Activated T-cell treated with anti-CD3 and anti-CD28 coated beads for 48 hours (primary cell): Measurements from ENCODE around the gene RBBP5.

Experiments used
- DNase-seq: peaks from one replicate; pipeline ENCODE4 v3.0.0-alpha.2; 2020; ENCODE audit warnings: low read depth

The RBBP5 gene

DNA sequence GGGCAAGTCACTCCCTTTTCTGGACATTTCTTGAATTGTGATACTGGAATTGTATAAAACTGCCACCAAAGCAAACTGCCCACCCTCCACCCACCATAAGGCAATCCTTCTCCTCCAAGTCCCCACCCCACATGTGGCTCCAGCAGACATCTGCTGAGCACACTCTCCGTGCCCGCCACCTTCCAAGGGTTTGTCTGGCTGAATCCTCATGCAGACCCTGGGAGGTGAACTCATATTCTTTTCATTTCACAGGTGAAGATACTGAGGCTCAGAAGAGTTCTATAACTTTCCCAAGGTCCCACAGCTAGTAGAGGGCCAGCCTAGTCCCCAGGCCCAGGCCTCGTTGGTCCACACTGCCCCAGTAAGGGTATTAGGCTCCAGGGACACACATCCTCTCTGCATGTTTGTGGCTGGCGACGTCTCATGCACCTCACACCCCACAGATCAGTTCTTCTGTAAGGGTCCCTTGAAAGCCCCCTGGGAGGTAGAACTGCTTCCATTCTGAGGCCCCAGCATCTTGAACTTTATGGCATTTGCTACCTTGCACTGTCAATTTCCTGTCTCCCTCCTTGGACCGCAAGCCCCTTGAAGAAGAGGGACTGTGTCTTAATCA is 64.7 kb downstream of the RBBP5 start:
- DNase-seq = no peak

DNA sequence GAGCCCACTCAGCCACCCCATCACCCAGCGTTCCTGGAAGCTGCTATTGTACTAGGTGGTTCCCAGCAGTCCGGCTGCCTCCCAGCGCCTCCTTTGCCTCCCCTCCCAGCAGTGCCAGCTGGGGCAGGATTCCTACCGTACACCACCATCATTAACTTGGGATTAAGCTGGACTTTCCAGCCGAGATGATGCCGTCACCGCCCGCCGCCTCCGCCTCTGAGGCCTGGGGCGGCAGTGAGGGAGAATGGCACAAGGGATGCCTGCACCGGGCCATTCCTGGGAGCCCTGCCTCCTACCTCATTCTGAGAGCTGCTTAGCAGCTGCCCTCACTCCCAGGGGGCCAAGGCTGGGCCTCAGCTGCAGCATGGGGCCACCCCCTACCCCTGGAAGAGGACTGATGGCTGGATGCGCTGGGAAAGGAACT is 65.6 kb downstream of the RBBP5 start:
- DNase-seq = no peak

DNA sequence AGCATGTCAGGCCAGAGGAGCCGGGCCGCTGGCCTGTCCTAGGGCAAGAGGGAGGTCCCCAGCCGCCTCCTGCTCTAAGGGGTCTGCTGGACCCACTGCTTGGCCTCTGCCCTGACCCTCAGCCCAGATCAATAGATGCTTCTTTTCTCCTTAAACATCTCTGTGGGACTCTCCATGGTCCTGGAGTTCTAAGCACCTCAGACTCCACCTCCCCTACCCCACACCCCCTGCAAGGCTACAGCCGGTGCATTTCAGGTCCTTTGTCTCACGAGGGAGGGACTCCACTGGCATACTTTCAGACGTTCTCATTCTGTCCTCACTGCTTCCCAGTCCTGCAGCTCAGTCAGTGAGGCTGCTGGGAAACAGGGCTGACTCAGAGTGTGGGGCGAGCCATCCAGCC is 67.8 kb downstream of the RBBP5 start:
- no peak for DNase-seq

DNA sequence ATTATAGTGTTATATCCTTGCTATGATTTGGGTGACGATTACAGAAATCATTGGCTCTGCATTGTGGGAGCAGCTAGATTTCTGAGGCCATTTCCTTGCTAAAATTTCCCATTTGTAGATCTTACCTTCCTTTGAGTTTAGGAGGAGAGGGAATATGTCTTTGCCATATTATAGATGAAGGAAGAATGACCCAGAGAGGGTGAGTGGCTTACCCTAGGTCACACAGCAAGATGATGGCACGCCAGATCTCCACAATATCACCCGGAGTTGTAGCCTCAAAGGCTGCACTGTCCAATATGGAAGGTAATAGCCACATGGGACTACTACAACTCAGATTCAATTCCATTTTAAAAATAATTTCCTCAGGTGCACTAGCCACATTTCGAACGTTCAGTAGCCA is 68.5 kb downstream of the RBBP5 start:
- DNase-seq = no peak

DNA sequence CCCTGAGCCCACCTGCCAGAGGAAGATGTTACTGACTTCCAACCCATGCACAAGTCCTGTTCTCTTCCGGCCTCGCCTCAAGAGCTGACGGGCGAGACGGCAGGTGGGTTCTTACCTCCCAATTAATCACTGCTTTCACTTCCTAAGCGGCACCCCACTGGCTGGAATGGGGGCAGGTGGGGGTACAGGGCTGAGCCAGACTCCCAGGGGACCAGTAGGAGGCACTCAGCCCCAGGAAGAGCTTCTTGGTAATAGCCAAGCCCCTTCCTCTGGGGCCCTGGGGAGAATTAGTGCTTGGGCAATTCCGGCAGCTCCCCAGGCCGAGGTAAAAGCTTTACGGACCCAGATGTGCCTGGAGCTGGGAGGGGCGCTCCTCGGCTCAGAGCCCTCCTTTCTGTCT is 69.1 kb downstream of the RBBP5 start:
- no peak for DNase-seq

DNA sequence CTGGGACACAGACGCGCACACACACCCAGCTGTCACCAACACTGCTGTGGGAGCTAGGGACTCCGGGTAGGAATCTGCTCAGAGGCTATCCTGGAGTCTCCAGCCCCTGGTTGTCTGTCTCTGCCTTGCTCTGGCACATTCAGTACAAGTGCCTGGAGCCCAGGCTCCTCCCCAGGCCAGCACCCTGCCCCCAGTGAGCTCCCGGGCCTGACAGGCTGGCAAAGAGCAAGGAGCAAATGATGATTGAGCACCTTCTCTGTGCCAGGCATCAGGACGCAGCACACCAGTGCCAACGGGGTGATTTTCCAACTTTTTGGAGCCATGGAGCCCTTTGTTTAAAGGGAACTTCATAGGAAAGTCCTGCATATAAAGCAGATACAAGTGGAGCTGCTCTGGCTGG is 72.3 kb downstream of the RBBP5 start:
- DNase-seq = no peak

DNA sequence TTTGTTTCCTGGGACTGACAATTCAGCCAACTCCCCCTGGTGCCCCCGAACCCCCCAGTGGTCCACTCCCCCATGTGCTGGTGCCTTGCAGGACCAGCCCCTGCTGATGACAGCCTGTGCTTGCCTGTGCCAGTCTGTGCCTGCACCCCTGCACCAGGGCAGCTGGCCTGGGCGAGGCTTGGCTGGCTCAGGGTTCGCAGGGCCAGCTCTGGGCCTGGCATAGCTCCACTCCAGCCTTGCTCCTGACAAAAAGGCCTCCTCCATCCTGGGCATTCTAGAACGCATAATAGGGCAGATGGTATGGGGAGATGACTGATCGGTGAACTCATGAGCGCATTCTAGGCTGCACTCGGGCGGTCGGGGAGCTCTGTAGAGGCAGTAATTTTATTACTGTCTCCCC is 73.4 kb downstream of the RBBP5 start:
- DNase-seq = no peak

DNA sequence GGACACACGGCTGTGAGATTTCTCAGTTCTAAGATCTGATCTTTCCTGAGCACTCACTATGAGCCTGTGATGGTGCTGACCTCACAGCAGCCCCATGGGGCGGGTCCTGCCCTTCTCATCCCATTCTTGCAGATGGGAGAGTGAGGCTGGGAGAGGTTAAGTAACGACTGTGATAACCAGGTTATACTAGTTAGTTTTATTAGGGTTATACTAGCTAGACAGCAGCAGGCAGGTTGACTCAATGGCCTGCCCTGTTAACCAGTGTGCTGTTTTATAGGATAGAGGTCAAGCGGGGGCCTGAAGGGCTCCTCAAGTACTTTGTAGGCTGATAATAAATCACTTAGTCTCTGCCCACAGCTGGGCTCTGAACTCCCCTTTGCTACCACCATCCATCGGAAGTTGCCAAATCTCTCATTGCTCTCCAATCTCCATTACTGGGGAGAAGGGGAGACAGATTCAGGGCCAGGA is 74.0 kb downstream of the RBBP5 start:
- no peak for DNase-seq

DNA sequence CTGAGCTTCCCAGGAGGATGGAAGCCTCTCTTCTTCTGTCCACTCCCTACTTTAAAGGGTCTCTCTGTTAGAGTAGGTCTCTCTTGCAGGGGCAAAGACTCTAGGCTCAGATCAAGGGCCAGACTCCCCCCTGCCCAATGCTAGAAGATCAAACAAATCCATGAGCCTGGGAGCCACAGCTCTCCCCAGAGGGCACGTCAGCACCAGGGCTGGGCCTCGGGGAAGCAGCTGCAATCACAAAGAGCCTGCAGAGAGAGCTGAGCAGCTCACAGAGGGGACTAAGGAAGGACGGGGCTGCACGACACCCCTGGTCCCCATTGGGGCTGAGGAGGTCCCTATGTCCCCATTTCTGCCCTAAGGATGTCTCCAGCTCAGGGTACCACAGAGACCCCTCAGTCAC is 74.9 kb downstream of the RBBP5 start:
- DNase-seq = no peak

DNA sequence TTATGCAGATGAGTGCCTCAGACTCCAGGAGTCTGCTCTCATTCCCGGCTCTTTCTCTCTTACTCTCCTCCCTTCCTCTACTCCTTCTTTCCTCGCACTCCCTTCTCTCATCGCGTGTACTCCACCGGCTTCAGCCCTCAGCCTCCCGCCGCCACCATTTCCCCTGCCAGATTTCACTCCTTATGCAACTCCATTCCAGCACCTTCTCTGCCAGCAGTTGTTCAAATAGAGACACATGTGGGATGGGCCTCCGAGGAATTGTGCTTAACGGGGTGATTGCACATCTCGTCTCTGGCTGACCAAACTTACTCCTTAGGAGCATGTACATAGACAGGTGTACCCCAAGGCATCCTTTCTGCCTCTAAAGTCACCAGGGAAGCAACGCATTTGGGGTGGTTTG is 76.6 kb downstream of the RBBP5 start:
- DNase-seq = no peak

DNA sequence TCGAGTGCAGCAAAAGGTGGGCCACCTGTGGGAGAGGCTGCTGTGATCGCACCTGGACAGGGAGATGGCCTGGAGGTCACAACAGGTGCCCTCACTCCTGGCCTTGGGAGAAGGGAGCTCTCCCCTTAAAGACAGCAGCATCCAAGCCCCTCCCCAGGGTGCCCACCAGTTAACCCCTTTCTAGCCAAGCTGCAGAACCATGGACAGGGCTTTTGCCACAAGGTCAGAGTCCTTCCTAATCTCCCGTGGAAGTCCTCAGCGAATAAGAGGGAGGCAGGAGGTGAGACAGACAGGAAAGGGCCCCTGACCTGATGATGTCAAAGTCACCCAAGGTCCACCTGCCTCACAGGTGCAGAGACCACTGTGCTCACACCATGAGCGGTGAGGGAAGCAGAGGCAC is 77.0 kb downstream of the RBBP5 start:
- no peak for DNase-seq

DNA sequence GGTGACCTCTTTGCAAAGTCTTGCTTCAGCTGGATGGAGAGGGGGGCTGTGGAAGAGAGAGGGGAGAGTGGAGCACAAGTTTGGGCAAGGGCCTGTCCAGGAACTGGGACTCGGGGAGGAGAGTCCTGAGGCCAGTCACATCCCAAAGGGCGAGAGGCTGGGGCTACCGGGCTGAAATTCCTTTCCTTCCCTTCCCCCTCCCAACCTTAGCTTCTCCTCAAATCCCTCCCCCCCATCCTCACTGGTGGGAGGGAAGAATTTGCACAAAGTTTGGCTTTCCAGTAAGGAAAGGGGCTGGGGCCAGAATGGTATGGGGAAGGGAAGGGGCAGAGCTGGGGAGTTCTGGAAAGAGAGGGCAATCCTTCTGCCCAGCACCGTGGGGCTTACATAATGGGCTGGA is 77.9 kb downstream of the RBBP5 start:
- DNase-seq = no peak

DNA sequence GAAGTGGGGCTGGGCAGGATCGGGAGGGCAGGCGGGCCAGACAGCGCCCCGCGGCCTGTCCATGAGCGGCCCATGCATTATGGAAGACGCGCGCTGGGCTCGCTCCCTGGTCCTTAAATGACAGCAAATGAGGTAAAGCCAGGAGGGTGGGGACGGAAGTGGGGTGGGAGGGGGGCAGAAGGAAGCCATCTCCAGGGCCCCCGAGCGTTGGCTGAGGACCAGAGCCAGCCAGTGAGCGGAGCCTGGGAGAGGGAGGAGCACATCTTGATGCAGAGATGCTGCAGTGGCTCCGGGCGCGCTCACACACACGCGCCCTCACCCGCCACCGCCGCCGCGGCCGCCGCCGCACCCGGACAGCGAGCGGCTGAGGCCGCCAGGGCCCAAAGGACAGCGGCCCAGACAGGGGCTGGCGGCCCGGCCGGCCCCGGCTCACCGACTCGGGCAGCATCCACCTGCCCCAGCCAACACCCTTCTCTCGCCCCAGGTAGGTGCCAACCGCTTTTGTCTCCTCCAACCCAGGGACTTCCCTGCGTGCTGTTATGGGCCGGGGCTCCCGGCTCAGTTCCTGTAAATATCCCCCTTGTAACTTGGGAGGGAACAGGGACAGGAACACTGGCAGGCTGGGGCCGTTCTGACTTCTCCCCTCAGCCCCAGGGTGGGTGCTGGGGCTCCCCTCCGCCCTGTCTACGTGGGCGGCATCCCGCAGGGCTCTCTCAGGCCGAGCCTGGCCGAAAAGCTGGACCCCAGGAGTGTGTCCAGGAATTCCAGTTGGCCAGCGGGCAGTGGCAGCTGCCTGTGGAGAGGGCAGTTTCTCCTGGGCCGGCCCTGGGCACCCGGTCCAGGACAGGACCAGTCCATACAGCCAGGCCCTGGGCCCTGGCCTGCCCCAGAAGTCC is 78.6 kb downstream of the RBBP5 start, which contains the start of gene CNTN2:
CNTN2 (plus strand) TSS at position 302 of the 896 bp plus-strand sequence. CDS start 9,974 bp downstream, outside the sequence.
- no peak for DNase-seq

DNA sequence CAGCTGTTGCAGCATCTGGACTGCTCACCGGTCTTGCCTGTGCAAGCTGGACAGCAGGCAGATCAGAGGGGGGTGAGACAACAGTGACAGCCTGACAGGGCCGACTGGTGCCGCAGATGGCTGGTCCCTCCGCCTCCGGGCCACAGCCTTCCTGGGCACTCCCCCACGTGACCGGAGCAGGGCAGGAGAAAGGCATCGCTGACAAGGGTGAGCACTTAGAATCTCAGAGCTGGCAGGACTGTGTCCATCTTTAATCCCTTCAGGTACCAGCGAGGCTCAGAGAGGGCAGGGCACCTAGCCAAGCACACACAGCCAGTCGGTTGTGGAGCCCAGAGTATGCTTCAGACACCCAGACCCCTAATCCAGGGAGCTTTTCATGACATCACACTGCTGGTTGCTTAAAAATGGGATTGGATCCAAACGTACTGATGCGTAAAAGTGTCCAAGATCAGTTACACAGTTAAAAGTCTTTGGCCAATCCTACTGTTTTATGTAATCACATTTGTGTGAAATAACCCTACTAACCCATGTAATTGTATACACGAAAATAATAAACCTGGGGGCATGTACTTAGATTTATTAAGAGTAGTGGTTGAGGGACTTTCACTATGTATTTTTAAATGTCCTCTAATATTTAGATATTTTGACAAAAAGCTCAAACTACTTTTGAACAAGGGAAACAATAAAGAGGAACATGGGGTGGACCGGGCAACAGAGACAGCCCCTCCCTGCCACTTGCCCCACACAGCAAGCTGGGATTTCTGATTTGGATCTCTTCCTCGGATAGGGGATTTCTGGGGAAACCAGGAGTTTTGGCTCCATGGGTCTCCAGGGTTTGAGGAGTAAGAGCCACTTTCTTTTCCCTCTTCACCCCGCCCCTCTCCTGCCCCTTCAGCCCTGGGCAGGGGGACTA is 79.5 kb downstream of the RBBP5 start:
- no peak for DNase-seq

DNA sequence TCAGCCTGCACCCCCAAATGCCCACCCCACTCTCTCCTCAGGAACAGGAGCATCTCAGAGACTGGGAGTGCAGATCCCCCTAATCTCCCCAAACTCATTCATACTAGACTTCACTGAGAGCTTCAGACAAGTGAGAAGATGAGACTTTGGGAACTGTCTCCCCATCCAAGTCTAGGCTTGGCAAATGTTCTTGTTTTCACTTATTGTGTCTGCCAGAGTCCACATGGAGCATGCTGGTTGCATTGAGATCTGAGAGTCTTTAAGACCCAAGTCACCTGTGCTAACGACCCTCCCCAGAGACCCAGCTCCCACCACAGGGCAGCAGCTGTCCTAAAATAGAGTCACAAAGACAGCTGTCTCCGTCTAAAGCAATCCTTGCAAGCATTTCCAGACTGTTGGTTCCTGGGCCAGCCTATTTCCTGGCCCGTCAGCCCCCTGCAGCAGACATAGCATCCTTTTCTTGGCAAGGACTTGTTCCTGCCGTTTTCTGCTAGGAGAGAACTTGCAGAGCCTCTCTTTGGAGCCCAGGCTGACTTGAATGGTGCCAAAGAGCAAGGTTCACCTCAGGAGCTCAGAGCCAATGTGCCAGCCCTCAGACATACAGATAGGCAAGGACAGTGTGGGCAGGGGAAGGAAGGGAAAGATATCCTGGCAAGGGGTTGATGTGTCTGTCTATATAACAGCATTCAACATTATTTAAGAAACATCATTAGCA is 80.6 kb downstream of the RBBP5 start:
- DNase-seq = no peak

DNA sequence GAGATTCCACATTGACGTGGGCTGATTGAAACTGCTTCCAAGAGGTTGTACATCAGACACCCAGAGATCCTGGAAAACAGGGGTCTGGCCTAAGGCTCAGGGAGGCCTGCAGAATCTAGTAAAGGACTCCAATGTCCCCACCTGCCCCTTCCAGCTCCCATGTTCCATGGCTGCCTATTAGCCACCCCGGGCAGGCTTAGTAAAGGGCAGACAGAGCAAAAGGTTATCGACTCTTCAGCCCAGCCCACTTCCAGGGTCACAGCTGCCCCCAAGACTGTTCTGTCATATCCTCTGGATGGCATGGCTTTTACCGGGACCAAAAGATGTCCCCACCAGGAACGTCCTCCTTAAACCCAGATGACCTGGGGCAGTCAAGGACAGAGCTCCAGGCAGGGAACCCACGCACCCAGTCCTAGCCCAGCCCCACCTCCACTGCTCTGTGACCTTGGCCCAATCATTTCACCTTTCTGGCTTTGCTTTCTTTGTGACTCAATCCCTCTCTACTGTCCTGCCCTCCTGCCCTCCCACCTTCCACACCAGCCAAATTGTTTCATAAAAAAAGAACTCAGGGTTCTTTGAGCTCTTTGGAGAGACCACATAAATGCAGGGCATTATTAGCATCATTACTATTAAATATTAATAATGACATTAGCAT is 83.5 kb downstream of the RBBP5 start:
- no peak for DNase-seq

DNA sequence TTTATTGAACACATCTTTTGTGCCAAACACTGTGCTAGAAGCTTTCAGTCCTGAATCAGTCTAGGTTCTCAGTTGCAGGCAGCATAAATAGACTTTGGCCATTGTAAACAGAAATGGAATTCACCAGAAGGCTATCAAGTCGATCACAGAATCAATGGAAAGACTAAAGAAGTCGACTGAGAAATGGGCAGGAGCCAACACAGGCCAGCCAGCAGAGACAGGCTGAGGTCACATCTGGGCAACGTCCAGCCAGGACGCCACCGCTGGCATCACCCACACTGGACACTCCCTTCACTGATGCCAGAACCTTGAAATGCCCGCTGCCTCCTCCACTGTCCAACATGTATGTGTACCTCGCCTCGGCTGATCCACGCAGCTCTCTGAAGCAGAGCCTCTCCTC is 84.2 kb downstream of the RBBP5 start:
- DNase-seq = no peak
